Measurements from ENCODE around the gene CFAP300.

DNA sequence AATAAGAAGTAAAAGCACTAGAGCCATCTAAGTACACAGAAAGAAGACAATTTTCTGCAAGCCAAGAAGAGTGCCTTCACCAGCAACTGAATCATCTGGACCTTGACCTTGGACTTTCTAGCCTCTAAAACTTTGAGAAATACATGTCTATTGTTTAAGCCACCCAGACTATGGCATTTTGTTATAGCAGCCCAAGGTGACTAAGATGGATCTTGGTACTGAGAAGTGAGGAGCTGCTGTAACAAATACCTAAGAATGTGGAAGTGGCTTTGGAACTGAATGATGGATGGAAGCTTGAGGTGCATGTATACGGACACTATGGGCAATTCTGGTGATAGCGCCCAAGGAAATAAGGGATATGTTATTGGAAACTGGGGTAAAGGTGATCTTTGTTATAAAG is 14.9 kb downstream of the CFAP300 start:
- TF ChIP-seq POLR2A (IDR thresholded peaks at IDR 0.05; ENCODE audit: low read length): no peak
- no peak for TF ChIP-seq EHF (CRISPR knock-in tag; IDR thresholded peaks at IDR 0.05)
- TF ChIP-seq, protein P1, sequence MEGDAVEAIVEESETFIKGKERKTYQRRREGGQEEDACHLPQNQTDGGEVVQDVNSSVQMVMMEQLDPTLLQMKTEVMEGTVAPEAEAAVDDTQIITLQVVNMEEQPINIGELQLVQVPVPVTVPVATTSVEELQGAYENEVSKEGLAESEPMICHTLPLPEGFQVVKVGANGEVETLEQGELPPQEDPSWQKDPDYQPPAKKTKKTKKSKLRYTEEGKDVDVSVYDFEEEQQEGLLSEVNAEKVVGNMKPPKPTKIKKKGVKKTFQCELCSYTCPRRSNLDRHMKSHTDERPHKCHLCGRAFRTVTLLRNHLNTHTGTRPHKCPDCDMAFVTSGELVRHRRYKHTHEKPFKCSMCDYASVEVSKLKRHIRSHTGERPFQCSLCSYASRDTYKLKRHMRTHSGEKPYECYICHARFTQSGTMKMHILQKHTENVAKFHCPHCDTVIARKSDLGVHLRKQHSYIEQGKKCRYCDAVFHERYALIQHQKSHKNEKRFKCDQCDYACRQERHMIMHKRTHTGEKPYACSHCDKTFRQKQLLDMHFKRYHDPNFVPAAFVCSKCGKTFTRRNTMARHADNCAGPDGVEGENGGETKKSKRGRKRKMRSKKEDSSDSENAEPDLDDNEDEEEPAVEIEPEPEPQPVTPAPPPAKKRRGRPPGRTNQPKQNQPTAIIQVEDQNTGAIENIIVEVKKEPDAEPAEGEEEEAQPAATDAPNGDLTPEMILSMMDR (IDR thresholded peaks at IDR 0.05): no peak
- TF ChIP-seq RNF2 (IDR thresholded peaks at IDR 0.05; ENCODE audit: borderline replicate concordance, low read depth): no peak
- TF ChIP-seq, protein P2, sequence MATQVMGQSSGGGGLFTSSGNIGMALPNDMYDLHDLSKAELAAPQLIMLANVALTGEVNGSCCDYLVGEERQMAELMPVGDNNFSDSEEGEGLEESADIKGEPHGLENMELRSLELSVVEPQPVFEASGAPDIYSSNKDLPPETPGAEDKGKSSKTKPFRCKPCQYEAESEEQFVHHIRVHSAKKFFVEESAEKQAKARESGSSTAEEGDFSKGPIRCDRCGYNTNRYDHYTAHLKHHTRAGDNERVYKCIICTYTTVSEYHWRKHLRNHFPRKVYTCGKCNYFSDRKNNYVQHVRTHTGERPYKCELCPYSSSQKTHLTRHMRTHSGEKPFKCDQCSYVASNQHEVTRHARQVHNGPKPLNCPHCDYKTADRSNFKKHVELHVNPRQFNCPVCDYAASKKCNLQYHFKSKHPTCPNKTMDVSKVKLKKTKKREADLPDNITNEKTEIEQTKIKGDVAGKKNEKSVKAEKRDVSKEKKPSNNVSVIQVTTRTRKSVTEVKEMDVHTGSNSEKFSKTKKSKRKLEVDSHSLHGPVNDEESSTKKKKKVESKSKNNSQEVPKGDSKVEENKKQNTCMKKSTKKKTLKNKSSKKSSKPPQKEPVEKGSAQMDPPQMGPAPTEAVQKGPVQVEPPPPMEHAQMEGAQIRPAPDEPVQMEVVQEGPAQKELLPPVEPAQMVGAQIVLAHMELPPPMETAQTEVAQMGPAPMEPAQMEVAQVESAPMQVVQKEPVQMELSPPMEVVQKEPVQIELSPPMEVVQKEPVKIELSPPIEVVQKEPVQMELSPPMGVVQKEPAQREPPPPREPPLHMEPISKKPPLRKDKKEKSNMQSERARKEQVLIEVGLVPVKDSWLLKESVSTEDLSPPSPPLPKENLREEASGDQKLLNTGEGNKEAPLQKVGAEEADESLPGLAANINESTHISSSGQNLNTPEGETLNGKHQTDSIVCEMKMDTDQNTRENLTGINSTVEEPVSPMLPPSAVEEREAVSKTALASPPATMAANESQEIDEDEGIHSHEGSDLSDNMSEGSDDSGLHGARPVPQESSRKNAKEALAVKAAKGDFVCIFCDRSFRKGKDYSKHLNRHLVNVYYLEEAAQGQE (IDR thresholded peaks at IDR 0.05): no peak
- TF ChIP-seq CEBPB (IDR thresholded peaks at IDR 0.05): no peak
- no peak for TF ChIP-seq RARB (CRISPR knock-in tag; IDR thresholded peaks at IDR 0.05)
- TF ChIP-seq, protein P3, sequence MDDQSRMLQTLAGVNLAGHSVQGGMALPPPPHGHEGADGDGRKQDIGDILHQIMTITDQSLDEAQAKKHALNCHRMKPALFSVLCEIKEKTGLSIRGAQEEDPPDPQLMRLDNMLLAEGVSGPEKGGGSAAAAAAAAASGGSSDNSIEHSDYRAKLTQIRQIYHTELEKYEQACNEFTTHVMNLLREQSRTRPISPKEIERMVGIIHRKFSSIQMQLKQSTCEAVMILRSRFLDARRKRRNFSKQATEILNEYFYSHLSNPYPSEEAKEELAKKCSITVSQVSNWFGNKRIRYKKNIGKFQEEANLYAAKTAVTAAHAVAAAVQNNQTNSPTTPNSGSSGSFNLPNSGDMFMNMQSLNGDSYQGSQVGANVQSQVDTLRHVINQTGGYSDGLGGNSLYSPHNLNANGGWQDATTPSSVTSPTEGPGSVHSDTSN (IDR thresholded peaks at IDR 0.05): no peak
- TF ChIP-seq, protein P4, sequence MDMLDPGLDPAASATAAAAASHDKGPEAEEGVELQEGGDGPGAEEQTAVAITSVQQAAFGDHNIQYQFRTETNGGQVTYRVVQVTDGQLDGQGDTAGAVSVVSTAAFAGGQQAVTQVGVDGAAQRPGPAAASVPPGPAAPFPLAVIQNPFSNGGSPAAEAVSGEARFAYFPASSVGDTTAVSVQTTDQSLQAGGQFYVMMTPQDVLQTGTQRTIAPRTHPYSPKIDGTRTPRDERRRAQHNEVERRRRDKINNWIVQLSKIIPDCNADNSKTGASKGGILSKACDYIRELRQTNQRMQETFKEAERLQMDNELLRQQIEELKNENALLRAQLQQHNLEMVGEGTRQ (IDR thresholded peaks at IDR 0.05): no peak
- TF ChIP-seq RFX5 (IDR thresholded peaks at IDR 0.05): no peak
- TF ChIP-seq HOXA7 (CRISPR knock-in tag; IDR thresholded peaks at IDR 0.05): no peak
- no peak for TF ChIP-seq ESRRA (IDR thresholded peaks at IDR 0.05; ENCODE audit: borderline replicate concordance, low read length)
- TF ChIP-seq HDAC2 (IDR thresholded peaks at IDR 0.05): no peak

All from A549 (cell line).